Posterior vena cava (tissue), 2 donors: ENCODE results near the gene PPARD. TPM values are rescaled to one million over a fixed set of nuclear protein-coding genes. Genes with fewer than 3 reads are reported as not detected.

Source experiments
- DNase-seq: peaks from one replicate; pipeline ENCODE4 v3.0.0-alpha.2; 2020; ENCODE audit warnings: low spot score
- intact Hi-C, 2 donors: fragments of 100-400 bp; cut with DNase I; formaldehyde crosslinking; loops; one replicate each; pipeline versions ENCODE4 v1.14.1 to v1.14.2; 2022 to 2023
- total RNA-seq, 2 donors: library from RNA; stranded (reverse); fragmentation: NEBNext Ultra II Directional; extraction: Animal tissue kit (Norgen Biotek cat#: 25700); gene quantifications; one replicate each; pipeline ENCODE4 v1.2.1, GENCODE V29; 2021
- donor health status: DM: yes; HTN: yes; CAD: no.
- donor health status: DM: yes; HTN: yes; CAD: no.

The PPARD gene
- total RNA-seq, 2 donors from 2014 or later: 16.3 to 19.8 TPM

DNA sequence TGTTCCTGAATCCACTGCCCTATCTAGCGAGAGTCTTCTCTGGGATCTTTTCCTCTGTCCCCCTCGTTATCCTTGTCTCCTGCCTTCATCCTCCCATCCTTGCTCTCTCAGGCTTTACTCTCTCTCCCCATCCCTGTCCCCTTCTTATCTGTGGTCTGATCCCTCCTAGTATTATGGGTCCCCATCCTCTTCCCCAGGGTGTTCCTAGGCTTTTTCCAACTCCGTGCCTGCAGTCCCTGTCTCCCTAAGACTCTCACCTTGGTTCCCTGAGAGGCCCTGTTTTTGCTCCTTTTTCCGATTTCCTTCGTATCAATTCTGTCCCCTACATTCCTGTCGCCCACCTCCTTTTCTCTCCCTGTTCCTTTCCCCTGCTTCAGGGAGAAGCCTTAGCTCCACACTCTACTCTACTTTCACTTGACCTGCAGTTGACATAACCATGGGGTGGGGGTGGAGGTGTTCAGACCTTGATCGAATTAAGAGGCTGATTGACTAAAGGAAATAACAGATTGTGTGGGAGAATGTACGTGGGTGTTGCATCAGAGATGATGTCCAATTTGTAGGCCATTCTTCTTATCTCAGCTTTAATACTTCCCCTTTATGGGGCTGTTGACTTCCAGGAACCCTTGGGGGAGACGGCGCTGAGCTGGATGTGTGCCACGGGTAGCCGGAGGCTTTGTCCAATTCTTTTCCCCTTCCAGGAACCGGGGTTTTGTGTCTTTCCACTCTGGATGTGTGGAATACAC lies 905 bp downstream of the PPARD start:
- DNase-seq: peak; percentile 89
- intact Hi-C loops: loop anchor here in 1 of 2 donors (5.0 kb wide), 1 partner anchor 74 kb away; no protein-coding TSS in a partner anchor

DNA sequence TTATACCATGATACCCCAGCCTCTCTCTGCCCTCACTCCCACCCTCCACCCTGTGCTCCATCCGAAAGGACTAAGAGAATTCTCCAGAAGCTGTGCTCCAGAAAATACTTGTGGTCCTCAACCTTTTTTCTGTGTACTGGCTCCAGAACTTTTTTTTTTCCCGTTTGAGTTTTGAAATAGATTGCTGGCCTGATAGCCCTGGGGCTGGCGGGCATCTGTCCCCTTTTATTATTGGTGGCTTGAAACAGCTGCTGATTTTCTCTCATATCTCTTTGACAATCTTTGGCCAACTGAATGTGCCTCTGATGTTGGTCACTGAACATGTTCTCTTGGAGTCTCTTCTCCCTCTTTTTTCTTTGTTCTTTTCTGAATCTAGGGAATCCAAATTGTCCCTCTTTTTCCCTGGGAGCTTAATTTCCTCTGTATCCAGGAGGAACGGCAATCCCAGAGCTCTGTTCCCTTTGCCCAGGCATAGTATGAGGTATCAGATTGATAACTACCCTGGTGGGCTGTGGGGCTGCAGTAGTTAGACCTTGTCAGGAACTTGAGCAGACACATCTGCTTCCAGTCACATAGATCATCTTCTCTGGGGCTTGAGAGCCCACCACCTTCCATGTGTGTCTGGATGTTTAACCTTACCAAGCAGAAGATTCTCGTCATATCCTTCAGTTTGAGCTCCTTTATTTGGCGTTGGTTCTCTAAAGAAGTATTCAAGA lies 1.6 kb downstream of the PPARD start:
- intact Hi-C loops: loop anchor here in 1 of 2 donors (5.0 kb wide), 1 partner anchor 73 kb away; no protein-coding TSS in a partner anchor
- DNase-seq: no peak

DNA sequence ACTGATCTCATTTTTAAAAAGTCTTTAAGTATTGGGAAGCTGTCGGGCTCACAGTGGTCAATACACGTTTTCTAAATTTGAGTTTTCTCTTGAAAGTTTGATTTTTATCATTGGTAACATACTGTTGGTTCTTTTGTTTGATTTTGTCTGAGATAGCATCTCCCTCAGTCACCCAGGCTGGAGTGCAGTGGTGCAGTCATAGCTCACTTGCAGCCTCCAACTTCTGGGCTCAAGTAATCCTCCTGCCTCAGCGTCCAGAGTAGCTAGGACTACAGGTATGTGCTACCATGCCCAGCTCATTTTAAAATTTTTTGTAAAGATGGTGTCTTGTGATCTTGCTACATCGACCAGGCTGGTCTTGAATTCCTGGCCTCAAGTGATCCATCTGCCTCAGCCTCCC lies 9.1 kb downstream of the PPARD start:
- intact Hi-C loops: no loop called here
- DNase-seq: no peak

DNA sequence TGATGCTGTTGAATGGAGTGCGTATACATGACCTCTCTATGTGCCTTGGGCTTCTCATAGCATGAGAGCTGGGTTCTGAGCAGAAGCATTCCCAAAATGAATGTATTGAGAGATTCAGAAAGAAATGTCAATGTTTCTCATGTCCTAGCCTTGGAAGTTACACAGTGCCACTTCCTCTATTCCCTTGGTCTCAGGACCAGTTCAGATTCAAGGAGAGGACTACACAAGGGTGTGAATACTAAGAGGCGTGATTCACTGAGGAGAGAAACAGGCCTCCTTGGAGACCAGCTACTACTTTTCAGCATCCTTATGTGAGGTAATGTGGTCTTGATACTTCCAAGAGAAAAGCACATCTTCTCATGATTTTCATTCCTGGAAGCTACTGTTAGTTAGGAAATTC lies 10.4 kb downstream of the PPARD start:
- intact Hi-C loops: no loop called here
- DNase-seq: no peak

DNA sequence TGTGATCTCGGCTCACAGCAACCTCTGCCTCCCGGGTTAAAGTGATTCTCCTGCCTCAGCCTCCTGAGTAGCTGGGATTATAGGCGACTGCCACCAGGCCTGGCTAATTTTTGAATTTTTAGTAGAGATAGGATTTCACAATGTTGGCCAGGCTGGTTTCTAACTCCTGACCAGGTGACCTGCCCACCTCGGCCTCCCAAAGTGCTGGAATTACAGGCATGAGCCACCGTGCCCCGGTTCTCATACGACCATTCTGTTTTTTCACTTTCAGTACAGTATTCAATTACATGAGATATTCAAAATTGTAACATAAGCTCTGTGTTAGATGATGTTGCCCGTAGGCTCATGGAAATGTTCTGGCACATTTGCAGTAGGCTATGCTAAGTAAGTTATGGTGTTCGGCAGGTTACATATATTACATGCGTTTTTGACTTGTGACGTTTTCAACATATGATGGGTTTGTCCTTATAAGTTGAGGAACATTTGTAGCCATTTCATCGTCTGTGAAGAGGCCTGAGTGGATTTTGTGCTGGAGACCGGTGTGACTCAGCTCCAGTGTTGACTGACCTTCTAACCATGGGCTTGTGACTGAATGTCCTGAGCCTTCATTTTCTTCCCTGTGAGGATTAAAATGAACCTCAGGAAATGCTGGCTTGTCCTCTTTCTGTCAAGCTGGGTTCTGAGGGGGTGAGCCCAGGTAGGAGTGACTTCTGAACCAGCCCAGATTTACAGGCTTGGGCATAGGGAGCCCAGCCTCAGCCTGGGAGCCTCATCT lies 12.2 kb downstream of the PPARD start:
- no peak for DNase-seq
- intact Hi-C loops: no loop called here

DNA sequence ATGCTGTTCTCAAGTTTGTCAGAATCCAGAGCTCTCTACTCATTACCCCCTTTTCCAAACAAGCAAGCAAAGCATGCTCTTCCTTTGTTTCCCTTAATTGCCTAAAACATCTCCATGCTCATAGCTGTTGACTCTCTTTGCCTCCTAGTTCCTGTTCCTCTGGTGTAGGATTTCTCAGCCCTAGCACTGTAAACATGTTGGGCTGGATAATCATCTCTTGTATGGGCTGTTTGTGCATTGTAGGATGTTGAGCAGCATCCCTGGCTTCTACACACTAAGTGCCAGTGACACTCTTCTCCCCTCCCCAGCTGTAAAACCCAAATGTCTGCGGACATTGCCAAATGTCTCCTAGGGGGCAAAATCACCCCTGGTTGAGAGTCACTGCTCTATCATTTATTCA lies 14.0 kb downstream of the PPARD start:
- intact Hi-C loops: no loop called here
- DNase-seq: no peak

DNA sequence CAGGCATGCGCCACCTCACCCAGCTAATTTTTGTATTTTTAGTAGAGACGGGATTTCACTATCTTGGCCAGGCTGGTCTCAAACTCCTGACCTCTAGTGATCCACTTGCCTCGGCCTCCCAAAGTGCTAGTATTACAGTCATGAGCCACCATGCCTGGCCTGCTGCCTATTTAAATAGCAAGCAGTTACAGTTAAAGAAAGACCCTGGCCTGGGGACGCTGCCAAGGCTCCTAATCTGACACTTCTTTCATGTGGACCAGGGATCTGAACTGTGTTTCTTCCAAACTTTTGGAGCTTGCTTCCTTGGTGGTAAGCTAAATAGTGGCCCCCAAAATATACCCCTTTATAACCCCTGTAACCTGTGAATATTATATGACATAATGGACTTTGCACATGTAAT lies 15.3 kb downstream of the PPARD start:
- intact Hi-C loops: no loop called here
- DNase-seq: no peak

DNA sequence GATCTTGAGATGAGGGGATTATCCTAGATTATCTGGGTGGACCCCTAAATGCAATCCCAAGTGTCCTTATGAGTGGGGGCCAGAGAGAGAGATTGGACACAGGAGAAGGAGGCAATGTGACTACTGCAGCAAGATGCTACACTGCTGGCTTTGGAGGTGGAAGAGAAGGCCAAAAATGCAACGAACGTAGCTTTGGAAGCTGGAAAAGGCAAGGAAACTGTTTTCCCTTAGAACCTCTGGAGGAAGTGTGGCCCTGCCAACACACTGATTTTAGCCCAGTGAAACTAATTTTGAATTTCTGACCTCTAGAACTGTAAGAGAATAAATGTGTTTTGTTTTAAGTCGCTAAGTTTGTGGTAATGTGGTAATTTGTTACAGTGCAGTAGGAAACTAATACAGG lies 15.7 kb downstream of the PPARD start:
- intact Hi-C loops: no loop called here
- DNase-seq: no peak

DNA sequence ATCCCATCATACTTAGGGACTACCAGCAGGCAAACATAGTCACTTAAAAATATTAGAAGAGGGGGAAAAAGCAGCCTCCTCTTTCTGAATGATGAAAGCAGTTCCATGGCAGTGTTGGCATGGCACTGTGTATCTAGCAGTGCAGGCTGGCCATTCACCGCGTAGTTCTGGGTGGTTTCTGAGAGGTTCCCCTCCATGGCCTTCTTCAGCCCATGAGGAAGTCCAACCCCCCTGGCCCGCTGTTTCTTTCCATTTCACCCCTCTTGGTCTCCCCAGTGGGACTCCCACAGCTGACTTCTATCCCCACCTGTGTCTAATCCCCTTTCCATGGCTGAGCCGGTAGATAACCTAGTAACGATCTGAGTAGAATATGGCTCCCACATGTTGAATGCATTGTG lies 17.0 kb downstream of the PPARD start:
- no peak for DNase-seq
- intact Hi-C loops: no loop called here

DNA sequence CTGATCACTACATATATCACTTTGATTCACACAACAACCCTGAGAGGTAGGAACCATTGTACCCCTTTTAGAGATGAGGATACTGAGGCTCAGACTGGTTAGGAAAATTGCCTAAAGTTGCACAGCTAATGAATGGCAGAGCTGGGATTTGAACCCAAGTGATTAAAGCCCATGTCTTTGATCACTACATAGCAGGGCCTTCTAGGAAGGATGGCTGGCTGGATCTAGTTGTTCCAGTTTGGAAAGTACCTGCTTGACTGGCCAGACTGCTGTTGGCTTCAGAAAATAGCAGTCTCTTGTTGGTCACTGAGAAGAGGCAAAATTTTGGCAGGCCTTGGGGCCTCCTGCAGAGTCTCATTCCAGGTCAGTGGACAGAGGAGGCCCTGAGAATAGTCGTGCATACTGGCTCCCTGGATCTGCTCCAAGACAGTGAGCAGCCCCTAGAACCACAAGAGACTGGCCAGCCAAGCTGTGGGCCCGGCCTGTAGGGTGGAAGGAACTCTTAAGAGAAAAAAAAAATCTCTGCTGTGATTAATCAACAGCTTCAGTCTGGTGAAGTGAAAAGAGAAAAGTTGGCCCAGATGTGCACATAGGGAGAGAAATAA lies 17.5 kb downstream of the PPARD start:
- intact Hi-C loops: loop anchor here in 1 of 2 donors (10.0 kb wide), 1 partner anchor 305 kb away; no protein-coding TSS in a partner anchor
- DNase-seq: no peak

DNA sequence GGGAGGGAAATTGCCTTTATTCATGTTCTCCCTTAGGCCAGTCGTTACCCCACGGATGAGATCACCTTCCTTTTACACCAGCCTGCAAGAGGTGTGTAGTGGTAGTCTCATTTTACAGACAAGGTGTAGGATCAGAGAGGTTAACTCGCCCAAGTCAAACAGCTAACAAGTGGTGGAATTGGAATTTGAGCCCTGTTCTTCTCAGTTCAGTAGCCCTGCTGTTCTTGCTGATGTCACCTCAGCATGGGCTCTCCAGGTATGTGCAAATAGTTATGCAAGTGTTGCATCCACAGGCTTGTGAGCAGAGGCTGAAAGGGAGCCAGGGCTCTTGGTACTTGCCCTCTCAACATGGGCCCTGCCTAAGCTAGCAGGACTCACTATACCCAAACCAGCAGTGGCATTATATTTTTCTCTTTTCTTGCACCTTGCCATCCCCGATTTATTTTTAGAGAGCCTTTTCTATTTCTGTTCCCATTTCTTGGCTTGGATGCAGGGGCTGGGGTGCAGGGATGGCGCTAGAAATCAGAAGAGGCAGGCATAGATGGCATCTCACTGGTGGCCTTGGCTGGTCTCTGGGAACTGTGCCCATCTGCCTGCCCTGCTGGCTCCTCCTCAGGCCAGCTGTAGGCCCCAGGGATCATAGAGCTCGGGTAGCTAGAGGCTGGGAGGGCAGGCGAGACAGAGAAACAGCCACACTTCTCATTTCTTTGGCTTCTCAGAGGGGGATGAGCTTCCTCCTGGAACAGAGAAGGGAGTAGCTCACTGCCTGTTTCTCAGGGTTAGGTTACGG lies 18.2 kb downstream of the PPARD start:
- no peak for DNase-seq
- intact Hi-C loops: loop anchor here in 1 of 2 donors (10.0 kb wide), 1 partner anchor 304 kb away; no protein-coding TSS in a partner anchor

DNA sequence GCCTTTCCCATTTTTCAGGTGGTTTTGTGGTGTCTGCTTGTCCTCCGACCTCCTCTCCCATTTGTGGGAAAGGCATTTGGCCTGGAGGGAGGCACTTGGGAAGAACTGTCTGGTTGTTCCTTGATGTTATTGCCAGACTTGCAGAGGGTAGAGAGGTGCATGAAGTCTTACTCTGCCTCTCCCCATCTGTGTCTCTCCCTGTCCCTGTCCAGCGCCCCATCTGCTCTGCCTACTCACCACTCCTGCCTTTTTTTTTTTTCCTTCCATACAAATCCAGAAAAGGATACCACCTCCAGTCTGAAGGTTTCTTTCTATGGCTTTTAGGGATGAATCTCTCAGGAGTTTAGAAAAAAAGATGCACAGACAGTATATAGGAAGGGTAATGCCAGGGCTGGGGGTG lies 19.8 kb downstream of the PPARD start:
- intact Hi-C loops: loop anchor here in 1 of 2 donors (10.0 kb wide), 1 partner anchor 303 kb away; no protein-coding TSS in a partner anchor
- no peak for DNase-seq

DNA sequence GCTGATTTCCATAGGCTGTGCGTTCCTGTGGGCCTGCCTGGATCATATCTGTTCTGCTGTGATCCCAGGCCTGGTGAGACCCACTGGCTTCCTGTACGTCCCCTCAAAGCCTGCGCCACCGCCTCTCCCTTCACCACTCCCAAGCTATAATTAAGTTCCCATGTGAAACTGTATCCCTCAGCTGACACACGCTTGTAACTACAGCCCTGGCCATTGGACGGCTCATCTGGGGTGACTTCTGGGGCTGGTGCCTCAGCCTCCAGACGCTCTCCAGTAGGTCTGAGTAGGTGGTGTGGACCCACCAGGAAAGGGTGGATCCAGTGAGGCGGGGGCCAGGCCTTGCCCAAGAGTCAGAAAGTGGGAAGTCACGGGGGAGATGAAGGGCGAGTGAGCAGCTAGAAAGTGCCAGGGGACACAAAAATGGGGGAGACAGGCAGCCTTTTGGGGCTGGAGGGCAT lies 21.0 kb downstream of the PPARD start:
- intact Hi-C loops: loop anchor here in 1 of 2 donors (10.0 kb wide), 1 partner anchor 301 kb away; no protein-coding TSS in a partner anchor
- no peak for DNase-seq

DNA sequence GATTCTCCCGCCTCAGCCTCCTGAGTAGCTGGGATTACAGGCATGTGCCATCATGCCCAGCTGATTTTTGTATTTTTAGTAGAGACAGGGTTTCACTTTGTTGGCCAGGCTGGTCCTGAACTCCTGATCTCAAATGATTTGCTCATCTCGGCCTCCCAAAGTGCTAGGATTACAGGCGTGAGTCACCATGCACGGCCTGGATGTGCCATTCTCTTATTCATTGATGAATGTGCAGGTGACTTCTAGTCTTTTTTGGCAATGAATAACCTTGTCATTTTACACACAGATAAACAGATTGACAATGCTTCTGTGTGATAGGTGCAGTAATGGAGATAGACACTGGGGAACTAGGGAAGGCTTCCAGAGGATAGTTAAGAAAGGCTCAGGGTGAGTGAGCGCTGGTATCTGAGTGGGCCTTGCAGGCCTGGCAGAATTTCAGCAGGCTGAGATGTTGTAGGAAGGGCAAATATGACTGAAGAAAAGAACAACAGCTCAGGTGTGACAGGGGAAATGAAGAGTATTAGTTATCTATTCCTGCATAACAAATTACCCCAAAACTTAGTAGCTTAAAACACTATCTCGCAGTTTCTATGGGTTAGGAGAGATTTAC lies 23.3 kb downstream of the PPARD start:
- intact Hi-C loops: loop anchor here in 1 of 2 donors (10.0 kb wide), 1 partner anchor 299 kb away; no protein-coding TSS in a partner anchor
- no peak for DNase-seq

DNA sequence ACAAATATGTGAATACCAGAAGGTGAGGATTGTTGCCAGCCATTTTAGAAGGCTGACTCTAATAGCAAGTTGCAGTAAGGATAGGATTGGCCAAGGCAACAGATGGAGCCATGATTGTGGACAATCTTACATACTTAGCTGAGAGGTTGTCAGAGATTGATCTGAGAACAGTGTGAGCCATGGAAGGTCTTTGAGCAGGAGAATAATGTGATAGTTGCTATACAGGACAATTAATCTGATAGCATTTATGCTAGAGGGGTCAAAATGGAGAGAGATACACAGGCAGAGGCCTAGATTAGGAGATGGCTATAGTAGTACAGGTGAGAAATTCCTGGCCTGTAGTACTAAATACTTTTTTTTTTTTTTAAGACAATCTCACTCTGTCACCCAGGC lies 23.8 kb downstream of the PPARD start:
- DNase-seq: no peak
- intact Hi-C loops: loop anchor here in 1 of 2 donors (10.0 kb wide), 1 partner anchor 299 kb away; no protein-coding TSS in a partner anchor

DNA sequence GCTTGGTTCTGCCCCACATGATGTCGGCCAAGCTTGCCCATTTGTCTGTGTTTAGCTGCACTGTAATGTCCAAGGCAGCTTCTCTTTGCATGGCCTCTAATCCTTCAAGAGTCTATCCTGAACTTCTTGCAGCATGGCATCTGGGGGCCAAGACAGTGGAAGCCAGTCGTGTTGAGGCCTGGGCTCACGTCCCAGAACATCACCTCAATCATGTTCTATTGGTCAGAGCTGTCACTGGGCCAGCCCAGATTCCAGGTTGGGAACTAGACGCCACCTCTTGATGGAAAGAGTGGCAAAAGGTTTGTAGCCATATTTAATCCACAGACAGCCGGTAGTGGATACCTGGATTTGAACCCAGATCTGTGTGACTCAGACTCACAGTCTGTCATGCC lies 25.3 kb downstream of the PPARD start:
- DNase-seq: no peak
- intact Hi-C loops: loop anchor here in 1 of 2 donors (10.0 kb wide), 1 partner anchor 297 kb away; no protein-coding TSS in a partner anchor

DNA sequence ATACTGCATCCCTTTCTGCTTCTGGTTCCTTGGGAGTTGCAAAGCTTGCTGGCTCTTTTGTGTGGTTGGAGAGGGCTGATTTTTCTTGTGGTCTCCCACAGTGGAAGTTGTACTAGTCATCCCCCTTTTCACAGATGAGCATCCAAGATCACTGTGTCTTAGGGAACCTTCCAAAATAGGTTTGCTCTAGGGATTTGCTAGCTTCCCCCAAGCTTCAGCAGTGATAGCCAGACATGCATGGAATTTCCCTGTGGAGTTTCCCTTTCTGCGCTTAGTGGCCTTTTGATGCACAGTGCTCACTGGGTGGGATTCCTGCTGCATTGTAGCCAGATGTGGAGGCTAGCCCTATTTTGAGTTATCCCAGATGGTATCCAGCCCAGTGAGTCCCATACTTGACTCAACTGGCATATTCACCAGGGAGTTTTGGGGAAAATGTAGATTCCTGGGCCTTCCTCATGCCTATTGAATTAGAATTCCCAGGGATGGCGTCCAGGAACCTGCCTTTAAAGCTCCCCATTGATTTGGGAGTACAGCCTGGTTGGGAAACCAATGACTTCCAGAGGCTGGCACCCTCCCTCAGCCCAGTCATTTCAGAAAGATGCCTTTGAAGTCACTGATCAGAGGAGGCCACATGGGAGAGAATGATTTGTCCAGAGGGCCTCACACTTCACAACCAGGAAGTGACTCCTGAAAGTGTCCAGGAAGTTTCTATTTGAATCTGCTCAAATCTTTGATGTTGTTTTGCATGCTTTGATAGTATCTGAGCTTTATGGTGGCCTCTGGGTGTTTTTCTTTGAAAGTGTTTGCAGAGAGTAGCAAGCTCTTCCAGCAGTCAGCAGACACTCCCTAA lies 25.9 kb downstream of the PPARD start:
- intact Hi-C loops: loop anchor here in 1 of 2 donors (10.0 kb wide), 1 partner anchor 297 kb away; no protein-coding TSS in a partner anchor
- DNase-seq: no peak
